Activated naive CD8-positive, alpha-beta T cell treated with anti-CD3 and anti-CD28 coated beads for 36 hours (primary cell): Measurements from ENCODE around the gene TTF2. TPM values are rescaled to one million over a fixed set of nuclear protein-coding genes. Genes with fewer than 3 reads are reported as not detected.

Experiments
- DNase-seq: peaks from one replicate; pipeline ENCODE4 v3.0.0; 2021
- H3K27ac Mint-ChIP-seq: one replicate; pipeline ENCODE4 v1.8.0; 2022; ENCODE audit warnings: mild to moderate bottlenecking, moderate library complexity, mixed read lengths
- H3K27me3 Mint-ChIP-seq: one replicate; pipeline ENCODE4 v1.8.0; 2022; ENCODE audit warnings: mild to moderate bottlenecking, mixed read lengths
- H3K36me3 Mint-ChIP-seq: one replicate; pipeline ENCODE4 v1.8.0; 2021; ENCODE audit warnings: mild to moderate bottlenecking, mixed read lengths
- H3K4me1 Mint-ChIP-seq: one replicate; pipeline ENCODE4 v1.8.0; 2021; ENCODE audit warnings: mixed read lengths
- H3K4me3 Mint-ChIP-seq: one replicate; pipeline ENCODE4 v1.8.0; 2022; ENCODE audit warnings: mild to moderate bottlenecking, moderate library complexity, mixed read lengths
- H3K9me3 Mint-ChIP-seq: one replicate; pipeline ENCODE4 v1.8.0; 2022; ENCODE audit warnings: mixed read lengths
- total RNA-seq, 2 experiments: library from RNA; stranded (reverse); gene quantifications; one replicate each; pipeline ENCODE4 v1.2.3, GENCODE V29; 2021

The TTF2 gene
- total RNA-seq, 2 experiments from 2014 or later = 118 to 124 TPM

DNA sequence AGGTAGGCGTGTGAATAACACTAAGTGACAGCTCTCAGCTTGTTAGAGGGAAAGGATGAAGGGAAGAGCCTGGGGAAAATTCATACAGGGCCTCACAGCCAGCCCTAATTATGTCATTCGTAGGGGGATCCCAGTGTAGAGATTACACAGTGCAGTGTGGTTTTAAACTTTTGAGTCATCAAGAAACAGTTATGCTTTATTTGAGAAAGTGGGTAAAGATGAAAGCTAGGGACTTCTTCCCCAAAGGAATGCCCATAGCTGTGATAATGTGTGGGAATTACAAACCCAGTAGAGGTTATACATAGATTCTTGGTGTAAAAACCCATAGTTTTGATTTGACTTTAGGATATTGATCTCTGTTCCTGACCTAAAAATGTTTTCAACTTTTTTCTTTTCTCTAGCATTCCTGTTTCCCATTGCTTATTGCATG lies 1.9 kb downstream of the TTF2 start:
- Mint-ChIP-seq H3K27me3 (no peaks in the 10 kb centered on the region), H3K27ac (peak overlapping the region; percentile 56), H3K36me3 (peaks cover 50% of the 10 kb centered on the region), H3K9me3 (no peaks in the 10 kb centered on the region), H3K4me1 (peaks cover 50% of the 10 kb centered on the region), H3K4me3 (peak overlapping the region; percentile 63)
- DNase-seq = peak; percentile 49

DNA sequence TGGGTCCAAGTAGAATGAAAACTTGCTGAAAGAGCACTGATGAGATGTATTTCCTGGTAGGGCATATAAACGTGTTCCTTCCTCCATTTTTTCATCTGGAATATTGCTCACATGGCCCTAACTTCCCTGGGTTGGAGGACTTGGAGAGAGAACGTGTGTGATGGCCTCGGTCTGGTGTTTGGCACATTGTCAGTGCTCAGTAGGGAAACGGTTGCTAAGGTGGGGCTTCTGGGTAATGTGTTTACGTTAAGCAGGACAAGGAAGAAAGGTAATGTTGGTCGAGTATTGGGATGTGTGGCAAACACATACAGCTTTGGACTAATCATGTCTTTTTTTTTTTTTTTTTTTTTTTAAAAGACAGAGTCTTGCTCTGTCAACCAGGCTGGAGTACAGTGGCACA lies 6.2 kb downstream of the TTF2 start:
- DNase-seq = no peak
- Mint-ChIP-seq H3K36me3 (peaks cover 47% of the 10 kb centered on the region), H3K27me3 (no peaks in the 10 kb centered on the region), H3K9me3 (no peaks in the 10 kb centered on the region), H3K4me3 (no peak overlapping the region), H3K27ac (no peak overlapping the region), H3K4me1 (peaks cover 64% of the 10 kb centered on the region)

DNA sequence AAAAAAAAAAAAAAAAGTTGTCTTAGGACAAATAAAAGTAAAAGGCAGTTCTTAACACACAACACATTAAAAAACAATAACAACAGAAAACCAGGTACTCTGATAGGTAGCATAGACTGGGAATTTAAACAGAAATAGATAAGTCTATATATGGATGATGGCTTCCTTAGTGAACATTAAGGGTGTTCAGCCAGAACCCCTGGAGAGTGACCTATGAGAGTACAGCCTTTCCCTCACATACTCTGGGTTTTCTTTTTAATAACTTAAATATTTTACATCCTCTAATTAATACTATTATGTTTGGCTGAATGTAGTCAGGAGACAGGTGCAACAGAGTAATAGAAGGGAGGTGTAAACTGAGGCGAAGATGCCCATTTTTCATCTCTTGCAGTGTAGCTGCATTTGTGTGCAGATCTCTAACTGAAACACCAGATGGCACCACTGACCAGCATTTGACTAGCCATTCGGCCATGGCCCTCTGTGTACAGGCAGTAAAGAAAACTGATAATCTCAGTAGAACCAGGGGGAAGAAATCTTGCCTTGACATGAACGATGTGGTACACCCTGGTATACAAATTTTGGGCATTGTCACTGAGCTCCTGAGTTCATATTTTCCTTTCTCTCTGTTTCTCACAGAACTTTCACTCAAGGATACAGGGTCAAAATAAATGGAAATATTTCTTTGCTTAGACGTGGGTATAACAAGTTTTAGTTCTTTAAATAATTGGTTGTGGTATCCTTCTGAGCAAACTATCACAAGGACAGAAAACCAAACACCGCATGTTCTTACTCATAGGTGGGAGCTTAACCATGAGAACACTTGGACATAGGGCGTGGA lies 7.6 kb downstream of the TTF2 start:
- Mint-ChIP-seq H3K27me3 (no peaks in the 10 kb centered on the region), H3K36me3 (peaks cover 44% of the 10 kb centered on the region), H3K4me1 (peaks cover 53% of the 10 kb centered on the region), H3K9me3 (no peaks in the 10 kb centered on the region), H3K4me3 (no peak overlapping the region), H3K27ac (no peak overlapping the region)
- no peak for DNase-seq

- H3K36me3 Mint-ChIP-seq = peaks cover 40% of the 10 kb centered on the region
- H3K4me1 Mint-ChIP-seq = peaks cover 47% of the 10 kb centered on the region
- no peaks in the 10 kb centered on the region for H3K27me3 Mint-ChIP-seq
- no peak overlapping the region for H3K27ac Mint-ChIP-seq
- no peak for DNase-seq
- H3K4me3 Mint-ChIP-seq = no peak overlapping the region
- H3K9me3 Mint-ChIP-seq = no peaks in the 10 kb centered on the region
These were observed 8.5 kb downstream of the TTF2 start for GRCh38 chr1:117068580-117068979.

- peaks cover 42% of the 10 kb centered on the region for H3K36me3 Mint-ChIP-seq
- DNase-seq = no peak
- no peaks in the 10 kb centered on the region for H3K27me3 Mint-ChIP-seq
- H3K27ac Mint-ChIP-seq = no peak overlapping the region
- H3K4me3 Mint-ChIP-seq = no peak overlapping the region
- H3K9me3 Mint-ChIP-seq = no peaks in the 10 kb centered on the region
- peaks cover 39% of the 10 kb centered on the region for H3K4me1 Mint-ChIP-seq
These were observed 9.2 kb downstream of the TTF2 start for GRCh38 chr1:117069220-117069844.

DNA sequence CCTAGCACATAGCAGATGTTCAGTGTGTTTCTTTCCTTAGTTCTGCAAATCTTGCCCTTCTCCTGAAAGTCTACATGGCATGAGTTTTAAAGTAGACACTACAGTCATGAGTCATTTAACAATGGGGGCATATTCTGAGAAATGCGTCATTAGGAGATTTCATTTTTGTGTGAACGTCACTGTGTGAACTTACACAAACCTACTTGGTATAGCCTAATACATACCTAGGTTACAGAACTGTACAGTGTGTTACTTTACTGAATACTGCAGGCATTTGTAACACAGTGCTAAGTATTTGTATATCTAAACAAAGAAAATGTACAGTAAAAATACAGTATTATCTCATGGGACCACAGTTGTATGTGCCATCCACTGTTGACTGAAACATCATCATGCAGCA lies 10.0 kb downstream of the TTF2 start:
- Mint-ChIP-seq H3K27ac (no peak overlapping the region), H3K27me3 (no peaks in the 10 kb centered on the region), H3K4me3 (no peak overlapping the region), H3K36me3 (peaks cover 43% of the 10 kb centered on the region), H3K9me3 (no peaks in the 10 kb centered on the region), H3K4me1 (peaks cover 34% of the 10 kb centered on the region)
- no peak for DNase-seq

GRCh38 chr1:117076648-117077047 lies 16.5 kb downstream of the TTF2 start:
- Mint-ChIP-seq H3K9me3 (no peaks in the 10 kb centered on the region), H3K27me3 (no peaks in the 10 kb centered on the region), H3K36me3 (peaks cover 74% of the 10 kb centered on the region), H3K27ac (peak overlapping the region; percentile 76), H3K4me1 (peaks cover 31% of the 10 kb centered on the region), H3K4me3 (no peak overlapping the region)
- DNase-seq = no peak

DNA sequence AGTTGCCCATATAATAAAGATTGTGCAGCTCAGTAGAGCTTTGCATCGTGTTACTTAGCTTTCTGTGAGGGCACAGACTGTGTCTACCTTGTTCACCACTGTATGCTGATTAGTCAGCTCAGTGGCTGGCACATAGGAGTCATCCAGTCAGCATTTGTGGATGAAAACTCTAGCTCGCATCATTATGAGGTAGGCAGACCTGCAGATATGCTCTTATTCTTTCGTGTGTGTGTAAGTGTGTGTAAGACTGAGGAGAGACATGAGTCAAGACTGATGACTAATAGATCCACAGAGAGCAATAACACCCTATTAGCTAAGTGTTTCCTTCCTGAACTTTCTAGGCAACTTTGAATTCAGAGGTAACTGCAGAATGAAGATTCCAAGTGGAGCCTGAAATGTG lies 17.1 kb downstream of the TTF2 start:
- H3K9me3 Mint-ChIP-seq = peaks cover 1% of the 10 kb centered on the region
- peaks cover 75% of the 10 kb centered on the region for H3K36me3 Mint-ChIP-seq
- H3K4me1 Mint-ChIP-seq = peaks cover 32% of the 10 kb centered on the region
- H3K4me3 Mint-ChIP-seq = no peak overlapping the region
- peak overlapping the region; percentile 86 for H3K27ac Mint-ChIP-seq
- H3K27me3 Mint-ChIP-seq = no peaks in the 10 kb centered on the region
- peak; percentile 36 for DNase-seq

DNA sequence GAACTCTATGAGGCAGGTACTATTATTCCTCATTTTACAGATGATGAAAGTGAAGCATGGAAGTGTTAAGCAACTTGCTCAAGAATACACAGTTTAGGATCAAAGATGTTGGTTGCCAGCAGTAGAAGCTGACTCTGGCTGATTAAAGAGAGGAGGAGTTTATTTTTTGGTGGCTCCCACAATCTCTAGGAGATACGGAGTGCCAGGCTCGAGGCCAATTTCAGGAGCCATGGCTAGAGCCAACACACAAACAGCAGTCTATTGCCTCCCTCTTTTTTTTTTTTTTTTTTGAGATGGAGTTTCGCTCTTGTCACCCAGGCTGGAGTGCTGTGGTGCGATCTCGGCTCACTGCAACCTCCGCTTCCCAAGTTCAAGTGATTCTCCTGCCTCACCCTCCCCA lies 19.6 kb downstream of the TTF2 start:
- Mint-ChIP-seq H3K27me3 (no peaks in the 10 kb centered on the region), H3K9me3 (peaks cover 1% of the 10 kb centered on the region), H3K4me3 (no peak overlapping the region), H3K4me1 (peaks cover 51% of the 10 kb centered on the region), H3K27ac (no peak overlapping the region), H3K36me3 (peaks cover 87% of the 10 kb centered on the region)
- DNase-seq = no peak

GRCh38 chr1:117084231-117084630 lies 24.1 kb downstream of the TTF2 start:
- H3K9me3 Mint-ChIP-seq = peaks cover 1% of the 10 kb centered on the region
- H3K4me1 Mint-ChIP-seq = peaks cover 30% of the 10 kb centered on the region
- no peak for DNase-seq
- H3K4me3 Mint-ChIP-seq = no peak overlapping the region
- H3K36me3 Mint-ChIP-seq = peaks cover 71% of the 10 kb centered on the region
- H3K27ac Mint-ChIP-seq = peak overlapping the region; percentile 73
- no peaks in the 10 kb centered on the region for H3K27me3 Mint-ChIP-seq

GRCh38 chr1:117087686-117088085 lies 27.6 kb downstream of the TTF2 start:
- Mint-ChIP-seq H3K9me3 (no peaks in the 10 kb centered on the region), H3K27ac (no peak overlapping the region), H3K4me1 (peaks cover 19% of the 10 kb centered on the region), H3K27me3 (no peaks in the 10 kb centered on the region), H3K36me3 (peaks cover 67% of the 10 kb centered on the region), H3K4me3 (no peak overlapping the region)
- DNase-seq = no peak

DNA sequence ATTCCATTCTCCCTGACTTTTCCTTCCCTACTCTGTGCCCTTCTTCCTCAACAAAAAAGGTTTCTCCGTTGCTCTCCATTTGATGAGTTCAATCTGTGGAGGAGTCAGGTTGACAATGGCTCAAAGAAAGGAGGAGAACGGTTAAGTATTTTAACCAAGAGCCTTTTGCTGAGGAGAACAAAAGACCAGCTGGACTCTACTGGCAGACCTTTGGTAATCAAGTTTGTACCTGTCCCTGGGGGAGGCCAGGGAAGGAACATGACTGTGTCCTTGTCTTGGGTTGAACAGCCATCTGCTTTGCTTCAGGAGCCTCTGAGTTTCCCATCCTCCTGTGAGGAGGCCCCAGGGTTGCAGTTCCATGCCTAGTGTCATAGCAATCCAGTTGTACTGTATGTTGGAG lies 29.9 kb downstream of the TTF2 start:
- H3K4me3 Mint-ChIP-seq = no peak overlapping the region
- H3K36me3 Mint-ChIP-seq = peaks cover 66% of the 10 kb centered on the region
- peaks cover 17% of the 10 kb centered on the region for H3K4me1 Mint-ChIP-seq
- H3K27me3 Mint-ChIP-seq = no peaks in the 10 kb centered on the region
- no peak overlapping the region for H3K27ac Mint-ChIP-seq
- no peak for DNase-seq
- H3K9me3 Mint-ChIP-seq = no peaks in the 10 kb centered on the region

DNA sequence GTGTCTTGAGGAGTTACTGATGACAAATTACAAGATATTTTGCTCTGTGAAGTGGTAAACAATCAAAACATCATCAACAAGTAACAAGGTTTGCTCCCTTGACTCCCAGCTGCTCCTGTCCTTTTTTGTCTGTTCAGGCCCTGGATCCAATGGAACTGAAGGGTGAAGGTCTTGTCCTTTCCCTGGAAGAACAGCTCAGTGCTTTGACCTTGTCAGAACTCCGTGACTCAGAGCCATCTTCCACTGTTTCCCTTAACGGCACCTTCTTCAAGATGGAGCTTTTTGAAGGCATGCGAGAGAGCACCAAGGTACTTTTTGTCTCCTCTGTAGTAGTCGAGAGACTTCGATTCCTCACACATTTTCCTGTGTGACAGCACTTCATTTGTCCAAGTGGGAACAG lies 32.5 kb downstream of the TTF2 start:
- Mint-ChIP-seq H3K4me1 (peaks cover 17% of the 10 kb centered on the region), H3K27ac (no peak overlapping the region), H3K27me3 (no peaks in the 10 kb centered on the region), H3K4me3 (no peak overlapping the region), H3K9me3 (no peaks in the 10 kb centered on the region), H3K36me3 (peaks cover 67% of the 10 kb centered on the region)
- no peak for DNase-seq

- Mint-ChIP-seq H3K36me3 (peaks cover 69% of the 10 kb centered on the region), H3K27me3 (no peaks in the 10 kb centered on the region), H3K9me3 (no peaks in the 10 kb centered on the region), H3K4me3 (no peak overlapping the region), H3K27ac (no peak overlapping the region), H3K4me1 (peaks cover 17% of the 10 kb centered on the region)
- DNase-seq = no peak
These were observed 33.0 kb downstream of the TTF2 start for GRCh38 chr1:117093091-117093534.

GRCh38 chr1:117093870-117094621 lies 33.9 kb downstream of the TTF2 start:
- Mint-ChIP-seq H3K36me3 (peaks cover 70% of the 10 kb centered on the region), H3K9me3 (no peaks in the 10 kb centered on the region), H3K4me3 (no peak overlapping the region), H3K27me3 (no peaks in the 10 kb centered on the region), H3K4me1 (peaks cover 17% of the 10 kb centered on the region), H3K27ac (no peak overlapping the region)
- DNase-seq = peak; percentile 22
